Stimulated activated naive CD4-positive, alpha-beta T cell (primary cell): ENCODE measurements around the gene POGZ.

Experiments used
- DNase-seq, 6 experiments: peaks; one replicate each; lab custom pipeline; 2025; lab: John Stamatoyannopoulos, UW

The POGZ gene

GRCh38 chr1:151459331-151460046 lies at the start of gene POGZ:
Gene POGZ (minus strand): TSS chr1:151459494. CDS start chr1:151442204, 17,290 bp downstream.
- DNase-seq, result peak; percentile 82 to 94 (median 90)

GRCh38 chr1:151508833-151509232 lies 49.5 kb upstream of the POGZ start:
- no peak for DNase-seq

- DNase-seq, result no peak
These were observed 45.5 kb upstream of the POGZ start for GRCh38 chr1:151504759-151505158.

GRCh38 chr1:151504252-151504651 lies 45.0 kb upstream of the POGZ start:
- DNase-seq, result no peak

GRCh38 chr1:151502859-151503780 lies 43.8 kb upstream of the POGZ start:
- no peak for DNase-seq

- no peak for DNase-seq
These were observed 42.9 kb upstream of the POGZ start for GRCh38 chr1:151502035-151502700.

GRCh38 chr1:151501474-151501873 lies 42.2 kb upstream of the POGZ start:
- no peak for DNase-seq

- no peak for DNase-seq
These were observed 40.6 kb upstream of the POGZ start for GRCh38 chr1:151499930-151500329.

- no peak for DNase-seq
These were observed 40.1 kb upstream of the POGZ start for GRCh38 chr1:151499365-151499764.

- no peak for DNase-seq
These were observed 36.0 kb upstream of the POGZ start for GRCh38 chr1:151495316-151495715.

GRCh38 chr1:151494741-151495281 lies 35.5 kb upstream of the POGZ start:
- DNase-seq, result no peak

GRCh38 chr1:151493042-151493441 lies 33.7 kb upstream of the POGZ start:
- no peak for DNase-seq

- no peak for DNase-seq
These were observed 32.8 kb upstream of the POGZ start for GRCh38 chr1:151492120-151492519.

- no peak for DNase-seq
These were observed 32.3 kb upstream of the POGZ start for GRCh38 chr1:151491641-151492040.

- no peak for DNase-seq
These were observed 27.3 kb upstream of the POGZ start for GRCh38 chr1:151486557-151486956.

GRCh38 chr1:151485685-151486255 lies 26.5 kb upstream of the POGZ start:
- no peak for DNase-seq

GRCh38 chr1:151482017-151482416 lies 22.7 kb upstream of the POGZ start:
- no peak for DNase-seq

- no peak for DNase-seq
These were observed 20.2 kb upstream of the POGZ start for GRCh38 chr1:151479462-151479861.

GRCh38 chr1:151478923-151479322 lies 19.6 kb upstream of the POGZ start:
- DNase-seq, result no peak

GRCh38 chr1:151478140-151478812 lies 19.0 kb upstream of the POGZ start:
- DNase-seq, result no peak

GRCh38 chr1:151477066-151477465 lies 17.8 kb upstream of the POGZ start:
- no peak for DNase-seq
